BE2C (cell line): ENCODE results near the gene CEP350. TPM values are rescaled to one million over a fixed set of nuclear protein-coding genes. Genes with fewer than 3 reads are reported as not detected.

ENCODE experiments used
- DNase-seq: peaks from one replicate; pipeline ENCODE4 v3.0.0-alpha.2; 2020
- H3K27me3 ChIP-seq: fragments of 250-450 bp; sonication (Bioruptor Pico); 2 replicates; pipeline ENCODE4 v1.5.1; 2020; ENCODE audit warnings: mild to moderate bottlenecking
- H3K36me3 ChIP-seq: fragments of 250-450 bp; sonication (Bioruptor Pico); 2 replicates; pipeline ENCODE4 v1.5.1; 2020; ENCODE audit warnings: mild to moderate bottlenecking
- H3K4me1 ChIP-seq: fragments of 250-450 bp; sonication (Bioruptor Pico); 2 replicates; pipeline ENCODE4 v1.5.1; 2020
- H3K4me3 ChIP-seq: 2 replicates; pipeline ENCODE4 v1.5.1; 2011; ENCODE audit warnings: low read depth, low read length
- H3K9me3 ChIP-seq: fragments of 250-450 bp; sonication (Bioruptor Pico); 2 replicates; pipeline ENCODE4 v1.5.1; 2020
- polyA plus RNA-seq: library from polyadenylated mRNA; unstranded; fragments of >200 nt; gene quantifications from one replicate; pipeline ENCODE4 v1.2.1, GENCODE V29; 2012; ENCODE audit warnings: low read depth, missing spikeins; ENCODE audit not compliant: insufficient read length, insufficient read depth
- TF ChIP-seq, protein P1 (sequence below): IDR thresholded peaks from 2 replicates; pipeline ENCODE4 v1.5.1; 2012; ENCODE audit warnings: mild to moderate bottlenecking, low read depth, low read length

Gene CEP350, protein sequence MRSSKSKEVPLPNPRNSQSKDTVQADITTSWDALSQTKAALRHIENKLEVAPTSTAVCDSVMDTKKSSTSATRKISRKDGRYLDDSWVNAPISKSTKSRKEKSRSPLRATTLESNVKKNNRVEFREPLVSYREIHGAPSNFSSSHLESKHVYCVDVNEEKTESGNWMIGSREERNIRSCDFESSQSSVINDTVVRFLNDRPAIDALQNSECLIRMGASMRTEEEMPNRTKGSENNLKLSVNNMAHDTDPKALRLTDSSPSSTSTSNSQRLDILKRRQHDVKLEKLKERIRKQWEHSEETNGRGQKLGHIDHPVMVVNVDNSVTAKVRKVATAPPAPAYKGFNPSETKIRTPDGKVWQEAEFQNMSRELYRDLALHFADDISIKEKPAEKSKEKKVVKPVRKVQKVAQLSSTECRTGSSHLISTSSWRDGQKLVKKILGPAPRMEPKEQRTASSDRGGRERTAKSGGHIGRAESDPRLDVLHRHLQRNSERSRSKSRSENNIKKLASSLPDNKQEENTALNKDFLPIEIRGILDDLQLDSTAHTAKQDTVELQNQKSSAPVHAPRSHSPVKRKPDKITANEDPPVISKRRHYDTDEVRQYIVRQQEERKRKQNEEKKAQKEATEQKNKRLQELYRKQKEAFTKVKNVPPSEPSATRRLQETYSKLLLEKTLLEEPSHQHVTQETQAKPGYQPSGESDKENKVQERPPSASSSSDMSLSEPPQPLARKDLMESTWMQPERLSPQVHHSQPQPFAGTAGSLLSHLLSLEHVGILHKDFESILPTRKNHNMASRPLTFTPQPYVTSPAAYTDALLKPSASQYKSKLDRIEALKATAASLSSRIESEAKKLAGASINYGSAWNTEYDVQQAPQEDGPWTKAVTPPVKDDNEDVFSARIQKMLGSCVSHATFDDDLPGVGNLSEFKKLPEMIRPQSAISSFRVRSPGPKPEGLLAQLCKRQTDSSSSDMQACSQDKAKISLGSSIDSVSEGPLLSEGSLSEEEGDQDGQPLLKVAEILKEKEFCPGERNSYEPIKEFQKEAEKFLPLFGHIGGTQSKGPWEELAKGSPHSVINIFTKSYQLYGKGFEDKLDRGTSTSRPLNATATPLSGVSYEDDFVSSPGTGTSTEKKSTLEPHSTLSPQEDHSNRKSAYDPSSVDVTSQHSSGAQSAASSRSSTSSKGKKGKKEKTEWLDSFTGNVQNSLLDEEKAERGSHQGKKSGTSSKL (N-terminal part only)
- polyA plus RNA-seq: 13.2 TPM

DNA sequence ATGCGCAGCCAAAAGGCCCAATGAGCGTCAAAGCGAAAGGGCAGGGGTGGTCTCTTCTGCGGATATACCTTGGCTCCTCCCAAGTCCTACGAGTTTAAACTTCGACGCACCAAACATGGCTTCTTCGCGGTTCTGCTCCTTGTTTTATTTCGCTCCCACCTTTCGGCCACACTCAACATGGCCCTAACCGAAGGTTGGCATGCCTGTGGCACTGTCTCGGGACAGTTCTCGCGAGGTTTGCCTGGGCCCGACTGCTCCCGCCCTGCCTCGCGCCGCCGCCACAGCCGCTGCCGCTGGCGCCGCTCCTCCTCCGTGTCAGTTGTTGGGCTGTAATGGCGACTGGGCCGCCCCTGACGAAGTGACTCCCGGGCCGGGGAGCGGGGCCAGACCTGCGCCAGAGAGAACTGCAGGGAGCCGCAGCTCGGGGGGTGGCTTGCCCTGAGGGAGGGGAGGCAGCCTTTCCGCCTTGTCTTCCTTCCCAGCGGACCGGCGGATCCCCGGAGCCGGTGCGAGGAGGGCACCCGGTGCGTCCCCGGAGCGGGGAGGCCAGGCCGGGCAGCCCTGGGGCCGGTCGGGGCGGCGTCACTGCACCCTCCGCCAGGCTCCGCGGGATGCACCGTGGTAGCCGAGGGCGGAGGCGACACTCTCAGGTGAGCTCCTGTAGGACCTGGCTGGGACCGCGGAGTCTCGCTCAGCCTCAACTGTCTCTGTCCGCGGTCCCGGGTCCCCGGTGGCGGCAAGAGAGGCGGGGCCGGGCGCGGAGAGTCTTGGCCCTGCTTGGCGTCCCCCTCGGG is at the start of gene CEP350:
CEP350 (plus strand) TSS at position 318 of the 794 bp plus-strand sequence. CDS start 31,372 bp downstream, outside the sequence.
- Histone ChIP-seq H3K4me3 (peak within 1 kb of the TSS; percentile 88), H3K9me3 (no peaks in the 10 kb centered on the region), H3K4me1 (no peaks in the 10 kb centered on the region), H3K27me3 (no peaks in the 10 kb centered on the region), H3K36me3 (no peaks in the 10 kb centered on the region)
- DNase-seq: peak; percentile 99
- TF ChIP-seq, protein P1, sequence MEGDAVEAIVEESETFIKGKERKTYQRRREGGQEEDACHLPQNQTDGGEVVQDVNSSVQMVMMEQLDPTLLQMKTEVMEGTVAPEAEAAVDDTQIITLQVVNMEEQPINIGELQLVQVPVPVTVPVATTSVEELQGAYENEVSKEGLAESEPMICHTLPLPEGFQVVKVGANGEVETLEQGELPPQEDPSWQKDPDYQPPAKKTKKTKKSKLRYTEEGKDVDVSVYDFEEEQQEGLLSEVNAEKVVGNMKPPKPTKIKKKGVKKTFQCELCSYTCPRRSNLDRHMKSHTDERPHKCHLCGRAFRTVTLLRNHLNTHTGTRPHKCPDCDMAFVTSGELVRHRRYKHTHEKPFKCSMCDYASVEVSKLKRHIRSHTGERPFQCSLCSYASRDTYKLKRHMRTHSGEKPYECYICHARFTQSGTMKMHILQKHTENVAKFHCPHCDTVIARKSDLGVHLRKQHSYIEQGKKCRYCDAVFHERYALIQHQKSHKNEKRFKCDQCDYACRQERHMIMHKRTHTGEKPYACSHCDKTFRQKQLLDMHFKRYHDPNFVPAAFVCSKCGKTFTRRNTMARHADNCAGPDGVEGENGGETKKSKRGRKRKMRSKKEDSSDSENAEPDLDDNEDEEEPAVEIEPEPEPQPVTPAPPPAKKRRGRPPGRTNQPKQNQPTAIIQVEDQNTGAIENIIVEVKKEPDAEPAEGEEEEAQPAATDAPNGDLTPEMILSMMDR: no peak

DNA sequence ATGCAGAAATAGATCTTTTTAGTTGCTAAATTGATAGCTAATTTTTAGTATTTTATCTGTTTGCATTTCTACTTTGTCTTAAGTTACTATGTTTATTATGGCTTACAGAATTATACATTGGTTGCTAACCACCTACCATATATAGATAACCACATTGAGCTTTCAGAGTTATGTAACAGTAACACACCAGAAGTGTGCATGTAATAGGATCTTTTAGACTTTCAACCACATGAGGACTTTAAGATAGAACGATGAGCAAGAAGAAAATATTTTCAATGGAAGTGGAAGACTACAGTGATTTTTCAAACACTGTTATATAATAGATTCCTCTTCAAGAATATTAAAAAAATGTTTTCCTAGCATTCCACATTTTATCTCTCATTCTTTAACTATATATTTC is 43.7 kb upstream of the CEP350 start:
- H3K4me3 ChIP-seq: no peak overlapping the region
- no peaks in the 10 kb centered on the region for H3K27me3 ChIP-seq
- TF ChIP-seq, protein P1: no peak
- peaks cover 39% of the 10 kb centered on the region for H3K36me3 ChIP-seq
- H3K4me1 ChIP-seq: no peaks in the 10 kb centered on the region
- no peaks in the 10 kb centered on the region for H3K9me3 ChIP-seq
- no peak for DNase-seq

DNA sequence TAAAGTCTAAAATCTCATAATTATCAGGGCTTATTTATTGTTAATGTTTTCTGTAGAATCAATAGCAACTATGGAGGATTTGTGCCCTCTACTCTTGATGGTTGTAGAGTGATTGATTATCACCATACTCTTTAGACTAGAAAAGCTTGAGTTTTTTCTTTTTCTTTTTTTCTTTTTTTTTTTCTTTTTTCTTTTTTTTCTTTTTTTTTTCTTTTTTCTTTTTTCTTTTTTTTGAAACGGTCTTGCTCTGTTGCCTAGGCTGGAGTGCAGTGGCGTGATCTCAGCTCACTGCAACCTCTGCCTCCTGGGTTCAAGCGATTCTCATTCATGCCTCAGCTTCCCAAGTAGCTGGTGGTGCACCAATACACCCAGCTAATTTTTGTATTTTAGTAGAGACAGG is 42.8 kb upstream of the CEP350 start:
- no peaks in the 10 kb centered on the region for H3K9me3 ChIP-seq
- TF ChIP-seq, protein P1: no peak
- H3K4me1 ChIP-seq: no peaks in the 10 kb centered on the region
- no peak for DNase-seq
- no peak overlapping the region for H3K4me3 ChIP-seq
- H3K27me3 ChIP-seq: no peaks in the 10 kb centered on the region
- peaks cover 42% of the 10 kb centered on the region for H3K36me3 ChIP-seq

DNA sequence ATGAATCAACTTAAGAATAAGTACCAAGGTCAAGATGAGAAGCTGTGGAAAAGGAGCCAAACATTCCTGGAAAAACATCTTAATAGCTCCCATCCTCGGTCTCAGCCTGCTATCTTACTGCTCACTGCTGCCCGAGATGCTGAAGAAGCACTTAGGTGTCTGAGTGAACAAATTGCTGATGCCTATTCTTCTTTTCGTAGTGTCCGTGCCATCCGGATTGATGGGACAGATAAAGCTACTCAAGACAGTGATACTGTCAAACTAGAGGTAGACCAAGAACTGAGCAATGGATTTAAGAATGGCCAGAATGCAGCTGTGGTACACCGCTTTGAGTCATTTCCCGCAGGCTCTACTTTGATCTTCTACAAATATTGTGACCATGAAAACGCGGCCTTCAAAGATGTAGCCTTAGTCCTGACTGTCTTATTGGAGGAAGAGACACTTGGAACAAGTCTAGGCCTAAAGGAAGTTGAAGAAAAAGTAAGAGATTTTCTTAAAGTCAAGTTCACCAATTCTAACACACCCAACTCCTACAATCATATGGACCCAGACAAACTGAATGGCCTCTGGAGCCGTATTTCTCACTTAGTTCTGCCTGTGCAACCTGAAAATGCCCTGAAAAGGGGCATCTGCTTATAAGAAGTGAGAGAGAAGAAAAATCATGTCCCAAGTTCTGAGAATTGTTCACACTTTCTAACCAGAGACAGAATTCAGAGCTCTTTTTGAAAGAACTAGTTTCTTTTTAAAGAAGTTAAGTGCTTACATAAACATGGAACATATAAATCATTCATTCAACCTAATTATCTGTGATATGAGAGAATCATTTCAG is 36.8 kb upstream of the CEP350 start:
- no peak overlapping the region for H3K4me3 ChIP-seq
- H3K36me3 ChIP-seq: peaks cover 34% of the 10 kb centered on the region
- H3K27me3 ChIP-seq: no peaks in the 10 kb centered on the region
- no peaks in the 10 kb centered on the region for H3K9me3 ChIP-seq
- TF ChIP-seq, protein P1: no peak
- no peak for DNase-seq
- H3K4me1 ChIP-seq: no peaks in the 10 kb centered on the region

DNA sequence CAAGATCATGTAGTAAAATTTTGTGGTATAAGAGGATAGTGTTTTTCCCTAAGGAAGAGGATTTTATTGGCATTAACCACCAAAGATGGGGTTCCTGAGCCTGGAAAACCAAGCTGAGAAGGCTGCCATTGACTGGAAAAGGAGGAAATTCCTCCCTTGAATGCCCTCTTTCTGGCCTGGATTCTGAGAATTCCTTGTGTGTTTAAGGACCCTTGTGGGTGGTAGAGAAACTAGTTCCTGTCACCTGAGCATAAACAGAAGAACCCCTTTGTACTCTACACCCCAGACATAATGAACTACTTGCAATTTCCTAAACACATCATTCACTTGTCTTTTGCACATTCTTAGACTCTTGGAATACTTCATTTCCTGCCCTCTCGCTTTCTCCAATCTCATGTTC is 33.1 kb upstream of the CEP350 start:
- no peaks in the 10 kb centered on the region for H3K9me3 ChIP-seq
- DNase-seq: no peak
- TF ChIP-seq, protein P1: no peak
- H3K4me3 ChIP-seq: no peak overlapping the region
- peaks cover 4% of the 10 kb centered on the region; the same call in 1 of the 2 replicates for H3K4me1 ChIP-seq
- H3K27me3 ChIP-seq: no peaks in the 10 kb centered on the region
- peaks cover 13% of the 10 kb centered on the region for H3K36me3 ChIP-seq
